SK-N-SH treated with all-trans-retinoic acid at 6 μM for 48 hours (cell line): ENCODE measurements around the gene STXBP5.

Experiments used
- ZFP3 ChIP-seq: fragments of 250-450 bp; sonication (Bioruptor Pico); IDR thresholded peaks from 2 replicates; pipeline ENCODE4 v1.5.0; 2020; ENCODE audit warnings: mild to moderate bottlenecking, moderate library complexity
- TF ChIP-seq, protein P1 (sequence below): fragments of 250-450 bp; sonication (Bioruptor Pico); IDR thresholded peaks from 2 replicates; pipeline ENCODE4 v1.8.0; 2020; ENCODE audit warnings: mild to moderate bottlenecking, moderate library complexity, borderline replicate concordance

GRCh38 chr6:147173140-147173539, 31.1 kb upstream of the STXBP5 start:
- no peak for TF ChIP-seq ZFP3 (CRISPR knock-in tag)
- TF ChIP-seq, protein P1, sequence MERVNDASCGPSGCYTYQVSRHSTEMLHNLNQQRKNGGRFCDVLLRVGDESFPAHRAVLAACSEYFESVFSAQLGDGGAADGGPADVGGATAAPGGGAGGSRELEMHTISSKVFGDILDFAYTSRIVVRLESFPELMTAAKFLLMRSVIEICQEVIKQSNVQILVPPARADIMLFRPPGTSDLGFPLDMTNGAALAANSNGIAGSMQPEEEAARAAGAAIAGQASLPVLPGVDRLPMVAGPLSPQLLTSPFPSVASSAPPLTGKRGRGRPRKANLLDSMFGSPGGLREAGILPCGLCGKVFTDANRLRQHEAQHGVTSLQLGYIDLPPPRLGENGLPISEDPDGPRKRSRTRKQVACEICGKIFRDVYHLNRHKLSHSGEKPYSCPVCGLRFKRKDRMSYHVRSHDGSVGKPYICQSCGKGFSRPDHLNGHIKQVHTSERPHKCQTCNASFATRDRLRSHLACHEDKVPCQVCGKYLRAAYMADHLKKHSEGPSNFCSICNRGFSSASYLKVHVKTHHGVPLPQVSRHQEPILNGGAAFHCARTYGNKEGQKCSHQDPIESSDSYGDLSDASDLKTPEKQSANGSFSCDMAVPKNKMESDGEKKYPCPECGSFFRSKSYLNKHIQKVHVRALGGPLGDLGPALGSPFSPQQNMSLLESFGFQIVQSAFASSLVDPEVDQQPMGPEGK (CRISPR knock-in tag) = no peak
